CD4-positive, alpha-beta T cell treated with Interleukin-10 for 1 hour (primary cell): ENCODE data around the gene IGSF8.

Experiments used
- DNase-seq: peaks from one replicate; pipeline ENCODE4 v3.0.0-alpha.2; 2020

Gene IGSF8, protein sequence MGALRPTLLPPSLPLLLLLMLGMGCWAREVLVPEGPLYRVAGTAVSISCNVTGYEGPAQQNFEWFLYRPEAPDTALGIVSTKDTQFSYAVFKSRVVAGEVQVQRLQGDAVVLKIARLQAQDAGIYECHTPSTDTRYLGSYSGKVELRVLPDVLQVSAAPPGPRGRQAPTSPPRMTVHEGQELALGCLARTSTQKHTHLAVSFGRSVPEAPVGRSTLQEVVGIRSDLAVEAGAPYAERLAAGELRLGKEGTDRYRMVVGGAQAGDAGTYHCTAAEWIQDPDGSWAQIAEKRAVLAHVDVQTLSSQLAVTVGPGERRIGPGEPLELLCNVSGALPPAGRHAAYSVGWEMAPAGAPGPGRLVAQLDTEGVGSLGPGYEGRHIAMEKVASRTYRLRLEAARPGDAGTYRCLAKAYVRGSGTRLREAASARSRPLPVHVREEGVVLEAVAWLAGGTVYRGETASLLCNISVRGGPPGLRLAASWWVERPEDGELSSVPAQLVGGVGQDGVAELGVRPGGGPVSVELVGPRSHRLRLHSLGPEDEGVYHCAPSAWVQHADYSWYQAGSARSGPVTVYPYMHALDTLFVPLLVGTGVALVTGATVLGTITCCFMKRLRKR

DNA sequence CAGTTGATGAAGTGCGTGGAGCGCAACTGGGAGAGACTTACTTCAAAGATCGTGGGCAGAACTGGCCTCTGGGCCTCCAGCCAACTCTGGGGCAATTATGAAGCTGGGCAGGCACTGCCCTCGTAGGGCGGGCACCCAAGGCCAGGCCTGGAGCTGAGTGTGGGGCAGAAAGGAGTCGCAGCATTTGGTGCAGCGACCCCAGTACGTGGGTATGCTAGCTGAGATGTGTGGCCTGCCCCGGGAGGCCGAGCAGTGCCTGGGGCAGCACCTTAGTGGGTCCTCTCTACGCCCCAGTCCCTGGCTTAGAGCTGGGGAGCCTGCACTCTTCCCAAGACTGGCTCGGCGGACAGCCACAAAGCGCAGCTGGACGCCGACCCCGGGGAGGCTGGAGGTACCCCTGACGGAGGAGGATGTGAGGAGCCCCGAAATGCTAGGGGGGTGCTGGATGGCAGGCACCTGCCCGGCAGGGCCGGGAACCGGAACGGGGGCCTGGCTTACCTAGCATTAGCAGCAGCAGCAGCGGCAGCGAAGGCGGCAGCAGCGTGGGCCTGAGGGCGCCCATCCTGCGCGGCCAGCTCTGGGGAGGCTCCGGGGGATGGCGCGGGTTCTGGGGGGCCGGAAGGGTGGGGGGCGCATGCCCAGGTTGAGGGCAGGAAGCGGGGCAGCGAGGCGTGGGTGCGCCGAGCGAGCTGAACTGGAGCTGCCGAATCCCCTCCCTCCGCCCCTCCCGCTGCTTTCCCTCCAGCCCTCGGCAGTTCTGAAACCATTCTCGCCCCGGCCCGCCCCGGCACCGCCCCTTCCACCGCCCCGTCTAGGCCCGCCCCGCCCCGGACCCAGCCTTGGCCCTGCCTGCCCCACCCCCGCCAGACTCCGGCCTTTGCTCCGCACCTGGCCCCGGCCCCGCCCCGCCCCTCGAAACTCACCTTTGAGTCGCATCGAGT, at the start of gene IGSF8:
TSS of gene IGSF8 (minus strand) at position 709 of the 941 bp plus-strand sequence. CDS start at position 562, 147 bp downstream.
- peak; percentile 94 for DNase-seq

DNA sequence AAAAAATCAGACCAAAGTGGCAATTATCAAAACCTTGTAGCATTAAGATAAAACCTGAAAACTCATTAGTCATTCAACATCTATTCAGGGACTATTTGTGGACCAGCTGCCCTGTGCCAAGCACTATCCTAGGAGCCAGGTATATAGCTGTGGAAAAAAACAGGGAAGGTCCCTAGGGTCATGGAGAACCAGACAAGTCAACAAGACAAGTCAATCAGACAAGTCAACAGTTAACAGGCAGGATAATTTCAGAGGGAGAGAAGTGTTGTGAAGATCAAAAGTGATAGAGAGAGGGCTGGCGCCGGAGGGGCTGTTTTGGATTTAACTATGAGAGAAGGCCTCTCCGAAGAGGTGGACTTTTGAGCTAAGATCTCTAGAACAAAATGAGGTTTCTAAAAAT, 49.7 kb upstream of the IGSF8 start:
- no peak for DNase-seq

DNA sequence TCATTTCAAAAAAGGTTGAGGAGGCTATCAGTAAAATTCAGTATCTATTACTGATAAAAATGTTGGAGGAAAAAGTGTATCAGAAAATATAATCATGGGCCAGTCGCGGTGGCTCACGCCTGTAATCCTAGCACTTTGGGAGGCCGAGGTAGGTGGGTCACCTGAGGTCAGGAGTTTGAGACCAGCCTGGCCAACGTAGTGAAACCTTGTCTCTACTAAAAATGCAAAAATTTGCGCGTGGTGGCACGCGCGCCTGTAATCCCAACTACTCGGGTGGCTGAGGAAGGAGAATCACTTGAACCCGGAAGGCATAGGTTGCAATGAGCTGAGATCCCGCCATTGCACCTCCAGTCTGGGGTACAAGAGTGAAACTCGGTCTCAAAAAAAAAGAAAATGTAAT, 47.7 kb upstream of the IGSF8 start:
- no peak for DNase-seq

DNA sequence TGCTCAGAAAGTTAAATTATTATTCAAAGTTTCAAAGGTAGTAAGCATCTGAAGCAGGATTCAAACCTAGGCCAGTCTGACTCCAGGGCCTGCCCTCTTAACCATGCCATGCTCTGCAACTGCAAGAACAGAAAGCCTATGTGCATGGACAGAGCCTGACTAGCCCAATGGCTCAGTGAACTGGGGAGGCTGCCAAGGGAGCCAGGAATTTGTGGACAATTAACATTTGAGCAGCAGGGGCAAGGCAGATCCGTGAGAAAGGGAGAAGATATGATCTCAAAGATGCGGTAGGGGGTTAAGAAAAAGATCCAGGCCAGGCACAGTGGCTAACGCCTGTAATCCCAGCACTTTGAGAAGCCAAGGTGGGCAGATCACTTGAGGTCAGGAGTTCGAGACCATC, 46.5 kb upstream of the IGSF8 start:
- no peak for DNase-seq

DNA sequence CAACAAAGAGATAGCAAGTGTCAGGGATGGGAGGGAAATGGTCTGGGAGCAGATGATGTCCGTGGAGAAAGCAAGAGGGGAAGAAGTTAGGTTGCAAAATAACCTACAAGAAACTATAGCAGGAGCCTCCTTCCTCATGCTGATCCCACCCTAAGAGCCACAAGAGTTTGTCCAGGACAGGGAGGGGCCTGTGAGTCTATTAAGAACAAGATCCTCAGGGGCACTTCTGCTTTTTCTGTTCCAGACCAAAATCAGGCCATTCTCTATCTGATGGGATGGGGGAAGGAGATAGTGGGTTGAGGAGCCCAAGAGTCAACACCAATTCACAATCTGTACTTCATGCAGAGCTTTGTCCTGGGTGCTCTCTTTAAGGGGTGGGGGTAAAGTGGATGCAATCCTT, 45.3 kb upstream of the IGSF8 start:
- DNase-seq = no peak

DNA sequence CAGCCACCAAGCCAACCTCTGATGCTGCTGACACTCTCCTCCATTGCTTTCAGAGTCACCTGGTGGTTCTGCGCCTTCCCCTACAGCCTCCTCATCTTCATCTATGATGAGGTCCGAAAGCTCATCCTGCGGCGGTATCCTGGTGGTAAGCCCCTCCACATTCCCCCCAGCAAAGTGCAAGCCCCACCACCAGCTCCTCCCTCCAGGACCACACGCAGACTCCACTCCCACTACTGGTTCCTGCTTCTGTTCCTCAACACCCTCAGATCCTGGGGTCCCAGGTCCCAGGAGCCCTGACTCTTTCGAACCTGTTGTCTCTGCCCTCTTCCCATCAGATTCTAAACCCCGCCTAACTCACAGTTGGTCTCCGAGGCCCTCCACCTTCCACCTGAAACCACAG, 41.4 kb upstream of the IGSF8 start:
- DNase-seq = no peak

DNA sequence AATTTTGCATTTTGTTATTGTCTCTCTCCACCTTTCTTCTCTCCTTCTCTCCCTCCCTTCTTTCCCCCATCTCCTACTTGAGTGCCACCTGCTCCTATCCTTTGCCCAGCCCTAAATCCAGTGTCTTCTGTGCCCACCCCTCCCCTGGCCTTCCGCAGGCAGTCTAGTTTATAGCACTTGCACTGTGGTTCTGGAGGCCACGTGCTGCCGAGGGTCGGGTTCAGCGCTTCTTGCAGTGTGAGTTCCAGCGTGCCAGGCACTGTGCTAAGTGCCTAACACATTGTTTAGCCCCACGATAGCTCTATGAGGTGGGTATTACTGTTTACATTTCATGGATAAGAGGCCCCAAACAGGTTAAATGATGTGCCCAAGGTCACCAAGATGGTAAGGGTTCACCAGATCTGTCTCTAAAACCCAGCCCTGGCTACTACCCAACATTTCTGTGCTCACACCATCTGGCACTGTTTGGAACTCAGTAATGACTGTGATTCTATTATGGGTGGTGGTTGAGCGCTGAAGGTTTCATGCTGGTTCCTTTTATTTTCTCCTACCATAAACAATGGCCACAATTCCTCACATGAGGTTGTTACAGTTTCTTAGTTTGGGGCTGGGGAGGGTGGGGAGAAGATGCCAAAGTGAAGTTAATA, 38.9 kb upstream of the IGSF8 start:
- DNase-seq = no peak

DNA sequence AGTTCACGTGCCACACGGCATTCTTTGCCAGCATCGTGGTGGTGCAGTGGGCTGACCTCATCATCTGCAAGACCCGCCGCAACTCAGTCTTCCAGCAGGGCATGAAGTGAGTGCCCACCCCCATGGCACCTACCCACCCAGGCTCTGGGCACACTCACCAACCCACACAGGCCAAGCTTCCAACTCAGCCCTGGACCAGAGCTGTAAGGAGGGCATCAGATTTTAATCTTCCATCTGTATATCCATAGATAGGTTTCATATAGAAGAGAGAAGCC, 38.4 kb upstream of the IGSF8 start:
- no peak for DNase-seq

DNA sequence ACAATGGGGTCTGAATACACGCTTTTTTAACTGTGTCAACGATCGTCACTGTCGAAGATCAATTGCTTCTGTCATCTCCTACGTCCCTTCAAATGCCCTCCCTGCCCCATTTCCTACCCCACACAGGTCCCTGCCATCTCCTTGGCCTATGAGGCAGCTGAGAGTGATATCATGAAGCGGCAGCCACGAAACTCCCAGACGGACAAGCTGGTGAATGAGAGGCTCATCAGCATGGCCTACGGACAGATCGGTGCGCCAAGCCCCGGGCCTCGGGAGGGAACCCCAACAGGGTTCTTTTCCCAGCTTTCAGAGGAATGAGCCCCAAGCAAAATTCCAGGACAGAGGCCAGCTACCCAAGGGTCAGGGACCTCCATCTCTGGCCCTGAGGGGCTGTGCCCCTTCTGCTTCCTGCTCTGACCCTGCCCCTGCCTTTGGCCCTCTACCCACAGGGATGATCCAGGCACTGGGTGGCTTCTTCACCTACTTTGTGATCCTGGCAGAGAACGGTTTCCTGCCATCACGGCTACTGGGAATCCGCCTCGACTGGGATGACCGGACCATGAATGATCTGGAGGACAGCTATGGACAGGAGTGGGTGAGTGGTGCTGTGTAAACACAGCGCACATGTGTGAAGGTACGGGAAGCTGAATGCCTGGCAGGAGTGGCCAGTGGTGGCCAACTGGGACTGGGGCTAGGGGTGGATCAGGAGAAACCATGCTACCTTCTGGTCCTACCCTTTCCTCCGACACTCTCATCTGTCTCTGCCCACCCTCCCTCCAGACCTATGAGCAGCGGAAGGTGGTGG, 37.9 kb upstream of the IGSF8 start:
- DNase-seq = no peak

DNA sequence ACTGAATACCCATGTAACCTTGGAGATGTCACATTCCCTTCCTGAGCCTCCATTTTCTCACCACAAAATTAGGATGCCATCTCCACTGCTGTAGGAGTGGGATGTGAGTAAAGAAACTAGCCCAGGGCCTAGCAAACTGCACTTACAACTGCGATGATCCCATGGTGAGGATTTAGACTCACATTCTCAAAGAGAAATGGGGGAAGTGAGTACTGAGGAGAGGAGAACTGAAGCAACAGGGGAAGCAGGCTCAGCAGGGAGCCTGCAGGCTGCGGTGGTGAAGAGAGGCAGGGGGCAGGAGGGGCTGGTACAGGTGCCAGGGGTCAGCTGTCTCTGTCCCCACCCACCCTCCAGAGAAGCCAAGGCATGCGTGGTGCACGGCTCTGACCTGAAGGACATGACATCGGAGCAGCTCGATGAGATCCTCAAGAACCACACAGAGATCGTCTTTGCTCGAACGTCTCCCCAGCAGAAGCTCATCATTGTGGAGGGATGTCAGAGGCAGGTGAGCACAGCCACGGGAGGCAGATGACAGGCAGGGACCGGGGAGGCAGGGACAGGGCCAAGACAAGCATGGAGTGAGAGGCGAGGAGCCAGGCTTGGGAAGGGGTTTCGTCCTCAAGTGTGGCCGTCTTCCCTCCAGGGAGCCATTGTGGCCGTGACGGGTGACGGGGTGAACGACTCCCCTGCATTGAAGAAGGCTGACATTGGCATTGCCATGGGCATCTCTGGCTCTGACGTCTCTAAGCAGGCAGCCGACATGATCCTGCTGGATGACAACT, 36.6 kb upstream of the IGSF8 start:
- DNase-seq = no peak

DNA sequence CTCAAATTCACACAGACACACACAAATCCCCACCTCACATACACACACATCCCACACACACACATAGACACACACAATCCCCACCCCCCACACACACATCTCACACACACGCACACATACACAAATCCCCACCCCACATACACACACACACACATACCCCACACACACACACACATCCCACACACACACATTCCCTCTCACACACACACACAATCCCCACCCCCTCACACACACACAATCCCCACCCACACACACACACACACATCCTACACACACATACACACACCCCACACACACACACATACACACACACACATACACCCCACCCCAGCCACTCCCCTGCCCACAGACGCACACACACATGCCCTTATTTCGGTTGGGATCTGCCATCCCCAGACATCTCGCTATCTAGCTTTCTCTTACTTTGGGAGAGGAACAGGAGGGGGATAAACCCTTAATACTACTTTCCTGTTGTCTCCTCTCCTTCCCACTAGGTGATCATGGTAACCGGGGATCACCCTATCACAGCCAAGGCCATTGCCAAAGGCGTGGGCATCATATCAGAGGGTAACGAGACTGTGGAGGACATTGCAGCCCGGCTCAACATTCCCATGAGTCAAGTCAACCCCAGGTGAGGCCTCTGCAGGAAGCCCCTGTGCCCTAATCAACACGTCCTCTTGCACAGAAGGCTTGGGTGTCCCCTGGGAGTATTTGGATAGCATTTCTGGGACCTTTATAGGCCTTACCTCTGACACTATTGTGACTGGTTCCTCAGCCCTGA, 35.8 kb upstream of the IGSF8 start:
- DNase-seq = no peak

DNA sequence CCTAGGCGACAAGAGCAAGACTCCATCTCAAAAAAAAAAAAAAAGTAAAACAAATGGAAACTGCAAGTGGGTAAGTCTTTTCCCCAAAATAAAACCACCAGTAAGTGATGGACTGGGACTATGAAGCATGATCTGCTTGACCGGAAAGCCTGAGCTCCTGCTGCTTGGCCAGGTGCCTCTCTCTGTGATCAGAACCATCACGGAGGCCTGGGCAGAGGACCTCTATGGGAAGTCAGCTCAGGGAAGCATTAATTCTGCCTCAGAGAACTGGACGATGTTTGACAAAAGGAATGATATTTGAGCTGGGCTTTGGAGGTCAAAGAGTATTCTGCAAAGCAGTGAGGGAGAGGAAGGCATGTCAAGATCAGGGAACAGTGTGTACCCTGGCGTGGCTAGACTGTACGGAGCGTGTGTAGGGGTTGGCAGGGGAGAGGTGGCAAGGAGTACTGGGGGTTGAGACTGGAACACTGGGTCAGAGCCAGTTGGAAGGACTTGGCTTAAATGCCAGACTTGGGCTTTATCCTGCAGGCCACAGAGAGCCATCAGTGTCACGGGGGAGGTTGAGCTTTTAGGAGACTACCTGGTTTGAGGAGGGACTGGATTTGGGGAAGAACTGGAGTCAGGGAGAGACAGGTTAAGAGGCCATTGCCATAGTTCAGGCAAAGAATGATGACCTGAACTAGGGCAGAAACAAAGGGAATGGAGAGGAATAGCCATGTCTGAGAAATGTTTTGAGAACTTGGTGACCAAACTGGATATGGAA, 33.6 kb upstream of the IGSF8 start:
- DNase-seq = no peak

DNA sequence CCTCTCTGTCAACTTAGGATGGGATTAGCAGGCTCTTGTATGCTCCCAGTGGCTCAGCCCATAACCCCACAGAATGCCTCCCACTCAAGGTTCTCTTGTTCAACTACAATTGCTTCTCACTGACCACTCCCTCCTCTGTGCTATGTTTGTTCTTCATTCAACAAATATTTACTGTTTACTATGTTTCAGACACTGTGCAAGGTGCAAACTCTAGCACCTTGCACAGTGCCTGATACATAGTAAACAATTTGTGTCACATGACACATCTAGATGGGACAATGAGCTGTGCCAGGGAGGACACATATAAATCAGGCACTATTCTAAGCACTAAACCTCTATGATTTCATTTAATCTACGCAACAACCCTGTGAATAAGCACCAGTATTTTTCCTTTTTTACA, 32.5 kb upstream of the IGSF8 start:
- no peak for DNase-seq

DNA sequence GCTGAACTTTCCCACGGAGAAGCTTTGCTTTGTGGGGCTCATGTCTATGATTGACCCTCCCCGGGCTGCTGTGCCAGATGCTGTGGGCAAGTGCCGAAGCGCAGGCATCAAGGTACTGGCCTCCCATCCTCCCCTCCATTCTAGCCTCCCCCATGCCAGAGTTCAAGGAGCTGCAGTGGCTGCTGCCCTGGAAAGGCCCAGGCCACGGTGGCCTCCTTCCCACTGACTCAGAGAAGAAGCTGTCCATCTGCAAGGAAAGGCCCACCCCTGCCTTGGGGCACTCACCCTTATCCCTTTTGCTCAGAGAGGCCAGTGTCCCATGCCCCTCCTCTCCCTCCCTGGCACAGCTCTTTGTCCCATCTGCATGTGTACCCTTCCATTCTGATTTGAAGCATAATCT, 32.1 kb upstream of the IGSF8 start:
- DNase-seq = no peak

DNA sequence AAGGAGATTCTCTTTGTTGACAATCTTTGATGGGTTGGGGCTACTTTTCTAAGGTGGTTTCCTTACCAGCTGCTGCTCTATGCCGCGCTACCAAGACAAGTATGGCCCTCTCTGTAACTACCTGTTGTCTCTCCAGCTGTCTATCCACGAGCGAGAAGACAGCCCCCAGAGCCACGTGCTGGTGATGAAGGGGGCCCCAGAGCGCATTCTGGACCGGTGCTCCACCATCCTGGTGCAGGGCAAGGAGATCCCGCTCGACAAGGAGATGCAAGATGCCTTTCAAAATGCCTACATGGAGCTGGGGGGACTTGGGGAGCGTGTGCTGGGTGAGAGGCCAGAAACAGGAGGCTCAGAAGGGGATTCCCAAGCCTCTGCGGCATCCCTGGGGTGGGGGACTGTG, 31.5 kb upstream of the IGSF8 start:
- no peak for DNase-seq

DNA sequence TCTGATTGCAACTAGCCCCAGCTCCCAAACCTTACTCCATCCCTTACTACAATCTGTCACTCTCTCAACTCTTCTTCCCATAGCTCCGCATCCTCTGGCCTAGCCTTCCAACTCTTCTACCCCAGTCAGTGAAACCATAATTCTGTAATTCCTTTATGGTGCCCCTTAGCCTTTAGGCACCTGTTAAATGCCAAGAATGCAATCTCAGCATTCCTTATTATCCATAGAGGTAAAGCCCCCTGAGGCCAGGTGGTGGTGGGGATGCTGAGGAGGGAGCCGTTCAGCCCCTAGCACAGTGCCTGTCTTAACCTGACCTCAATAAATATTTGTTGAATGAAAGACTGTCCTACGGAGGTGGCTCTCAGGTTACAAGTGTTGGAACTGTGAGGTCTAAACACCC, 31.1 kb upstream of the IGSF8 start:
- DNase-seq = no peak

DNA sequence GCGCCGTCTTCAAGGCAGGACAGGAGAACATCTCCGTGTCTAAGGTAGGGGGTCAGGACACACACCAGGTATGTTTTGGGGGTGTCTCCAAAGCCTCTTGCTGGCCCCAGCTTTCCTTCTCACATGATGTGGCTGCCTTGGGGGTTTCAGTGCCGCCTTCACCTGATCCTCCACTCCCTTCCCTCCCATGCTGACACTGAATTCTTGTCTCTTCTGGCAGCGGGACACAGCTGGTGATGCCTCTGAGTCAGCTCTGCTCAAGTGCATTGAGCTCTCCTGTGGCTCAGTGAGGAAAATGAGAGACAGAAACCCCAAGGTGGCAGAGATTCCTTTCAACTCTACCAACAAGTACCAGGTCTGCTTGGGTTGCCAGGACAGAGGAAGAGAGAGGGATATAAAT, 30.6 kb upstream of the IGSF8 start:
- no peak for DNase-seq

DNA sequence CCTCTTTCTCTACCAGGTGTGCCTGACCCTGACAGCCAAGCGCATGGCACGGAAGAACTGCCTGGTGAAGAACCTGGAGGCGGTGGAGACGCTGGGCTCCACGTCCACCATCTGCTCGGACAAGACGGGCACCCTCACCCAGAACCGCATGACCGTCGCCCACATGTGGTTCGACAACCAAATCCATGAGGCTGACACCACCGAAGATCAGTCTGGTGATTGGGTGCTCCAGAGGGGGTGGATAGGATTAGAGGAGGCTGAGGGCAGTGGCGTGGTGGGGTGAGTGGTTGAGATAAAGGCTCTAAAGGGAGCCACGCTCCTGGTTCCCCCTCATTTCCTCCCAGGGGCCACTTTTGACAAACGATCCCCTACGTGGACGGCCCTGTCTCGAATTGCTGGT, 30.2 kb upstream of the IGSF8 start:
- DNase-seq = no peak

DNA sequence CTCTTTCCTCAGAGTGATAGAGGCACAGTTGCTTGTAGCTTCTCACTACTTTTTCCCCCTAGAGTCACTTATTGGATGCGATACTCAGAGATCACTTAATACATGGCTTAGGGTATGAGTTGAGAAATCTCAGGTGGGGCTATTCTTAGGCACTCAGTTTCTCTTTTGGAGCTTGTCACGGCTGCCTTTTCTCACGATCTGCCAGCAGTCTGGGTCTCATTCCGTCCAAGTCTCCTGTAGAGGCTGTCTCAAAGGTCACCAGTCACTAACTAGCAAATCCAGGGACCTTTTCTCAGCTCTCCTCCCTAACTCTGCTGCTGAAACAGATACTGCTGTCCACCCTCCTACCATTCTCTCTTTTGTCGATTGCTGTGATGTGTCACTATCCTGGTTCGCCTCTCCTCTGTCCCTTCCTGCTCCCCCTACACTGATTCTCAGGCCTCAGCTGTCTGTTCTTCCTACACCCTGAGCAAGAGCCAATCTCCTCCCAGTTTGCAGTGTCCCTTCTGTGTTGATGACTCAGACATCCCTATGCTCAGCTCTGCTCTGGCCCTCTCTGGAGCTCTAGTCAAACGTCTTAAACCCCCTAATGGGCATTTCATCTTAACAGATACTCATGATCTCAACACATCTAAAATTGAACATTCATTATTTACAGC, 29.6 kb upstream of the IGSF8 start:
- no peak for DNase-seq

DNA sequence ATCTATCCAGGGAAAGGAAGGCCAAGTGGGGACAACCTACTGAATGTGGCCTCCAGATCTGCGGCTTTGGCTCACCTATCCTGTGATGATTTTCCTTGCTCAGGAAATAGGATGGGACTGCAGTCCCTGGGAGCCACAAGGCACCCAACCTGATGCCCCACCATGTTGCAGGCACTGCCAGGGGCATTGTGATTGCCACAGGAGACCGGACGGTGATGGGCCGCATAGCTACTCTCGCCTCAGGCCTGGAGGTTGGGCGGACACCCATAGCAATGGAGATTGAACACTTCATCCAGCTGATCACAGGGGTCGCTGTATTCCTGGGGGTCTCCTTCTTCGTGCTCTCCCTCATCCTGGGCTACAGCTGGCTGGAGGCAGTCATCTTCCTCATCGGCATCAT, 29.0 kb upstream of the IGSF8 start:
- DNase-seq = no peak
